Tibial nerve (tissue), 4 donors: ENCODE results near the gene MAPT. TPM values are rescaled to one million over a fixed set of nuclear protein-coding genes. Genes with fewer than 3 reads are reported as not detected.
A peak's percentile ranks its signal among the peaks of the same experiment; 100 is the strongest.

Source experiments
- DNase-seq, 2 donors: peaks; one replicate each; pipeline ENCODE4 v3.0.0-alpha.2; 2019; ENCODE audit warnings: low spot score in 2 of 2
- H3K27ac ChIP-seq, 4 donors: fragments of 200-600 bp; sonication (generic) in 3 of 4; one replicate each; pipeline ENCODE4 v1.5.1; 2017 to 2019; ENCODE audit warnings: mild to moderate bottlenecking in 1 of 4
- H3K27me3 ChIP-seq, 2 donors: fragments of 200-600 bp; sonication (generic) in 1 of 2; one replicate each; pipeline versions ENCODE4 v1.5.1 to v1.6.0; 2017 to 2019
- H3K36me3 ChIP-seq, 3 donors: fragments of 200-600 bp; sonication (generic); one replicate each; pipeline ENCODE4 v1.5.1; 2018 to 2019
- H3K4me1 ChIP-seq, 4 donors: fragments of 200-600 bp; sonication (generic) in 3 of 4; one replicate each; pipeline ENCODE4 v1.5.1; 2017 to 2019
- H3K4me3 ChIP-seq, 4 donors: fragments of 200-600 bp; sonication (generic) in 3 of 4; one replicate each; pipeline ENCODE4 v1.5.1; 2017 to 2019; ENCODE audit warnings: mild to moderate bottlenecking in 1 of 4, moderate library complexity in 1 of 4
- H3K9me3 ChIP-seq, 4 donors: fragments of 200-600 bp; sonication (generic) in 3 of 4; one replicate each; pipeline ENCODE4 v1.5.1; 2017 to 2019
- CTCF ChIP-seq, 5 experiments: fragments of 200-600 bp in 3 of 5; fragments of 450-650 bp in 2 of 5; sonication (generic) in 3 of 5; IDR thresholded peaks; one replicate each; pipeline ENCODE4 v1.5.1; 2016 to 2019; ENCODE audit warnings: antibody characterized with exemption in 5 of 5, mild to moderate bottlenecking in 3 of 5, moderate library complexity in 2 of 5
- EP300 ChIP-seq, 2 donors: sonication (generic); formaldehyde crosslinking; IDR thresholded peaks; one replicate each; pipeline ENCODE4 v1.6.1; 2017; ENCODE audit warnings: antibody characterized with exemption in 2 of 2, mild to moderate bottlenecking in 1 of 2
- POLR2A ChIP-seq, 2 donors: fragments of 450-650 bp; IDR thresholded peaks; one replicate each; pipeline ENCODE4 v1.6.1; 2017; ENCODE audit warnings: antibody characterized with exemption in 2 of 2, mild to moderate bottlenecking in 2 of 2, moderate library complexity in 2 of 2
- WGBS, 2 donors: methylation state at CpG; one replicate each; pipeline ENCODE4 v1.1.5; 2018; 5-methylcytosine and 5-hydroxymethylcytosine counted together
- total RNA-seq, 4 donors: library from RNA; depleted of rRNA; stranded (reverse); fragments of >200 nt; gene quantifications; one replicate each; pipeline ENCODE4 v1.1.0, GENCODE V29; 2016

Gene MAPT
- total RNA-seq: 1 to 10 TPM; 2.5 to 3.1 (median 2.8) TPM

- Histone ChIP-seq H3K9me3 (no peaks in the 10 kb centered on the region), H3K4me3 (peak within 1 kb of the TSS; percentile 50 to 93 (median 69)), H3K27me3 (peaks cover 0 to 40% of the 10 kb centered on the region in 2 donors), H3K4me1 (peaks cover 0 to 37% (median 19%) of the 10 kb centered on the region in 4 donors), H3K36me3 (no peaks in the 10 kb centered on the region), H3K27ac (peak within 1 kb of the TSS in 3 of 4 donors; percentile 47 to 80 (median 74))
- peak; percentile 57 to 70 for DNase-seq
- TF ChIP-seq CTCF (IDR thresholded peaks at IDR 0.05): peak; percentile 96 to 100 (median 97)
- peak in 1 of 2 donors; percentile 5 for TF ChIP-seq POLR2A (IDR thresholded peaks at IDR 0.05)
- peak in 1 of 2 donors; percentile 71 for TF ChIP-seq EP300 (IDR thresholded peaks at IDR 0.05)
- WGBS, 2 donors: 2 to 3% methylated on average over 49 to 71 of the region's 97 CpGs
Observed at GRCh38 chr17:45894022-45894784, at the start of gene MAPT. Gene MAPT (plus strand): TSS chr17:45894554. CDS start chr17:45962338, 67,784 bp downstream.

GRCh38 chr17:45844695-45845375 lies 49.5 kb upstream of the MAPT start, which contains the start of gene SPPL2C:
Gene SPPL2C (plus strand): TSS chr17:45844881. CDS start chr17:45844907, 26 bp downstream.
- 70 to 79% methylated on average over 3 to 18 of the region's 25 CpGs for WGBS, 2 donors
- peaks cover 0 to 23% of the 10 kb centered on the region in 2 donors for H3K27me3 ChIP-seq
- TF ChIP-seq CTCF (IDR thresholded peaks at IDR 0.05) (no peak), POLR2A (IDR thresholded peaks at IDR 0.05) (no peak), EP300 (IDR thresholded peaks at IDR 0.05) (no peak)
- no peak within 1 kb of the TSS for H3K4me3 ChIP-seq
- no peaks in the 10 kb centered on the region for H3K9me3 ChIP-seq
- H3K36me3 ChIP-seq: no peaks in the 10 kb centered on the region
- H3K4me1 ChIP-seq: no peaks in the 10 kb centered on the region
- H3K27ac ChIP-seq: no peak within 1 kb of the TSS
- no peak for DNase-seq

- no peaks in the 10 kb centered on the region for H3K36me3 ChIP-seq
- H3K9me3 ChIP-seq: no peaks in the 10 kb centered on the region
- no peak for DNase-seq
- WGBS, 2 donors: 87 to 88% methylated on average over 31 to 35 of the region's 35 CpGs
- H3K4me3 ChIP-seq: no peak overlapping the region
- no peaks in the 10 kb centered on the region for H3K4me1 ChIP-seq
- H3K27me3 ChIP-seq: peaks cover 0 to 16% of the 10 kb centered on the region in 2 donors
- no peak overlapping the region for H3K27ac ChIP-seq
- no peak for TF ChIP-seq EP300 (IDR thresholded peaks at IDR 0.05)
- no peak for TF ChIP-seq POLR2A (IDR thresholded peaks at IDR 0.05)
Observed at GRCh38 chr17:45845376-45846185, 48.8 kb upstream of the MAPT start.

- H3K4me3 ChIP-seq: no peak overlapping the region
- peaks cover 0 to 16% of the 10 kb centered on the region in 2 donors for H3K27me3 ChIP-seq
- no peak overlapping the region for H3K27ac ChIP-seq
- no peak for DNase-seq
- no peaks in the 10 kb centered on the region for H3K36me3 ChIP-seq
- H3K9me3 ChIP-seq: no peaks in the 10 kb centered on the region
- TF ChIP-seq POLR2A (IDR thresholded peaks at IDR 0.05) (no peak), EP300 (IDR thresholded peaks at IDR 0.05) (no peak), CTCF (IDR thresholded peaks at IDR 0.05) (no peak)
- WGBS, 2 donors: 92% methylated on average over 7 to 10 of the region's 10 CpGs
- no peaks in the 10 kb centered on the region for H3K4me1 ChIP-seq
Observed at GRCh38 chr17:45846223-45846622, 48.1 kb upstream of the MAPT start.

- Histone ChIP-seq H3K4me3 (no peak overlapping the region), H3K4me1 (no peaks in the 10 kb centered on the region), H3K27ac (no peak overlapping the region), H3K27me3 (peaks cover 0 to 20% of the 10 kb centered on the region in 2 donors), H3K36me3 (no peaks in the 10 kb centered on the region), H3K9me3 (no peaks in the 10 kb centered on the region)
- WGBS, 2 donors: 64 to 83% methylated on average over 5 to 9 of the region's 9 CpGs
- no peak for TF ChIP-seq POLR2A (IDR thresholded peaks at IDR 0.05)
- no peak for TF ChIP-seq EP300 (IDR thresholded peaks at IDR 0.05)
- TF ChIP-seq CTCF (IDR thresholded peaks at IDR 0.05): no peak
- DNase-seq: no peak
Observed at GRCh38 chr17:45846646-45847045, 47.7 kb upstream of the MAPT start.
